GM19468 (cell line): ENCODE data around the gene CFAP20DC.

ENCODE experiments used
- ATAC-seq: cut with Tn5 transposase; IDR thresholded peaks from one replicate; pipeline ENCODE4 v1.9.1; 2021; ENCODE audit warnings: mild to moderate bottlenecking, moderate library complexity, moderate number of reproducible peaks; ENCODE audit not compliant: unreplicated experiment; ENCODE audit errors: extremely low read depth

The CFAP20DC gene

GRCh38 chr3:59027607-59028006 is 22.2 kb downstream of the CFAP20DC start:
- no peak for ATAC-seq

- ATAC-seq = no peak
These were observed 26.2 kb downstream of the CFAP20DC start for GRCh38 chr3:59023612-59024011.

GRCh38 chr3:59017617-59017984 is 32.2 kb downstream of the CFAP20DC start:
- no peak for ATAC-seq

GRCh38 chr3:59016930-59017616 is 32.8 kb downstream of the CFAP20DC start:
- no peak for ATAC-seq

- no peak for ATAC-seq
These were observed 36.2 kb downstream of the CFAP20DC start for GRCh38 chr3:59013611-59014010.

GRCh38 chr3:59006634-59007517 is 42.9 kb downstream of the CFAP20DC start:
- no peak for ATAC-seq

- no peak for ATAC-seq
These were observed 48.1 kb downstream of the CFAP20DC start for GRCh38 chr3:59001675-59002074.

- ATAC-seq = no peak
These were observed 50.1 kb downstream of the CFAP20DC start for GRCh38 chr3:58999774-59000160.

- no peak for ATAC-seq
These were observed 50.6 kb downstream of the CFAP20DC start for GRCh38 chr3:58999134-58999773.

GRCh38 chr3:58998476-58999117 is 51.2 kb downstream of the CFAP20DC start:
- ATAC-seq = no peak

- ATAC-seq = no peak
These were observed 53.1 kb downstream of the CFAP20DC start for GRCh38 chr3:58996730-58997129.

- ATAC-seq = no peak
These were observed 55.0 kb downstream of the CFAP20DC start for GRCh38 chr3:58994746-58995330.

GRCh38 chr3:58993547-58993946 is 56.3 kb downstream of the CFAP20DC start:
- ATAC-seq = no peak

GRCh38 chr3:58991623-58992022 is 58.2 kb downstream of the CFAP20DC start:
- ATAC-seq = no peak

- no peak for ATAC-seq
These were observed 58.8 kb downstream of the CFAP20DC start for GRCh38 chr3:58991026-58991425.

- no peak for ATAC-seq
These were observed 59.9 kb downstream of the CFAP20DC start for GRCh38 chr3:58989955-58990354.

- ATAC-seq = no peak
These were observed 60.7 kb downstream of the CFAP20DC start for GRCh38 chr3:58989163-58989562.

- no peak for ATAC-seq
These were observed 61.8 kb downstream of the CFAP20DC start for GRCh38 chr3:58988041-58988440.

- no peak for ATAC-seq
These were observed 63.2 kb downstream of the CFAP20DC start for GRCh38 chr3:58986654-58987053.

- ATAC-seq = no peak
These were observed 70.0 kb downstream of the CFAP20DC start for GRCh38 chr3:58979840-58980239.
